A549 (cell line): ENCODE measurements around the gene ACOXL. TPM values are rescaled to one million over a fixed set of nuclear protein-coding genes. Genes with fewer than 3 reads are reported as not detected.

Experiments used
- ATAC-seq, 2 experiments: fragments of 200-7000 bp in 1 of 2; fragments of >200 bp in 1 of 2; cut with Nextera tagmentation in 1 of 2; cut with Tn5 transposase in 1 of 2; 3 replicates each; pipeline versions ENCODE4 v1.8.0 to v1.9.1; 2018 to 2020; ENCODE audit warnings: mild to moderate bottlenecking in 1 of 2, moderate library complexity in 1 of 2
- CTCF ChIA-PET: fragments of 300-600 bp; sonication (Branson Sonifier 250); formaldehyde crosslinking; extraction: SDS; loops from one replicate; lab custom pipeline; 2021; ENCODE audit warnings: antibody characterized with exemption, inconsistent platforms; lab: Yijun Ruan, JAX
- POLR2A ChIA-PET: fragments of 350-600 bp; formaldehyde crosslinking; extraction: SDS; loops from one replicate; lab custom pipeline; 2021; ENCODE audit warnings: antibody characterized with exemption, inconsistent platforms; lab: Yijun Ruan, JAX
- DNase-seq, 2 experiments: peaks; one replicate each; pipeline versions ENCODE4 v3.0.0 to v3.0.0-alpha.2; 2011 to 2016; ENCODE audit warnings: low read depth in 1 of 2, low spot score in 1 of 2
- FAIRE-seq: peaks from 2 replicates; lab custom pipeline; 2011; peaks lifted over from hg19 to GRCh38; lab: Jason Lieb, UNC
- H3K27ac ChIP-seq, 2 experiments: fragments of >200 bp; sonication (Bioruptor Twin); formaldehyde crosslinking; 3 replicates each; pipeline ENCODE4 v1.5.1; 2016 to 2017
- H3K4me1 ChIP-seq: fragments of >200 bp; sonication (Bioruptor Twin); formaldehyde crosslinking; 3 replicates; pipeline ENCODE4 v1.6.1; 2016
- H3K4me2 ChIP-seq: fragments of >200 bp; sonication (Bioruptor Twin); formaldehyde crosslinking; 3 replicates; pipeline ENCODE4 v1.6.1; 2016
- H3K4me3 ChIP-seq: fragments of >200 bp; sonication (Bioruptor Twin); formaldehyde crosslinking; 3 replicates; pipeline ENCODE4 v1.5.1; 2016
- H3K9me3 ChIP-seq: fragments of >200 bp; sonication (Bioruptor Twin); formaldehyde crosslinking; 3 replicates; pipeline ENCODE4 v1.6.1; 2016
- ATOH8 ChIP-seq: fragments of 250-450 bp; sonication (Bioruptor Pico); IDR thresholded peaks from 2 replicates; pipeline ENCODE4 v1.5.0; 2020; ENCODE audit warnings: low read depth, mild to moderate bottlenecking, moderate library complexity
- BCL3 ChIP-seq: fragments of >200 bp; sonication (Bioruptor Twin); formaldehyde crosslinking; IDR thresholded peaks from 3 replicates; pipeline ENCODE4 v1.6.1; 2016
- CTCF ChIP-seq: fragments of >200 bp; sonication (Bioruptor Twin); formaldehyde crosslinking; IDR thresholded peaks from 3 replicates; pipeline ENCODE4 v1.5.1; 2016
- EHF ChIP-seq: fragments of 250-450 bp; sonication (Bioruptor Pico); IDR thresholded peaks from 2 replicates; pipeline ENCODE4 v1.5.0; 2020; ENCODE audit warnings: mild to moderate bottlenecking
- FOSB ChIP-seq: fragments of 250-450 bp; sonication (Bioruptor Pico); IDR thresholded peaks from 2 replicates; pipeline ENCODE4 v1.5.0; 2020; ENCODE audit warnings: mild to moderate bottlenecking, moderate library complexity
- HOXA7 ChIP-seq: fragments of 250-450 bp; sonication (Bioruptor Pico); IDR thresholded peaks from 2 replicates; pipeline ENCODE4 v1.5.0; 2020; ENCODE audit warnings: mild to moderate bottlenecking, moderate library complexity
- JUN ChIP-seq, 2 experiments: fragments of >200 bp; sonication (Bioruptor Twin); formaldehyde crosslinking; IDR thresholded peaks; 2 replicates in 1 of 2; 3 replicates in 1 of 2; pipeline ENCODE4 v1.6.1; 2016 to 2017
- JUNB ChIP-seq: fragments of >200 bp; sonication (Bioruptor Twin); formaldehyde crosslinking; IDR thresholded peaks from 2 replicates; pipeline ENCODE4 v1.6.1; 2016
- KDM1A ChIP-seq: fragments of 200-600 bp; sonication (generic); IDR thresholded peaks from 2 replicates; pipeline ENCODE4 v1.6.1; 2016; ENCODE audit warnings: low read depth, mild to moderate bottlenecking
- KDM5A ChIP-seq: fragments of 200-600 bp; sonication (generic); IDR thresholded peaks from 2 replicates; pipeline ENCODE4 v1.6.1; 2016; ENCODE audit warnings: antibody characterized with exemption, mild to moderate bottlenecking
- MAX ChIP-seq: IDR thresholded peaks from 2 replicates; pipeline ENCODE4 v1.6.1; 2012
- MAZ ChIP-seq: fragments of 150-350 bp; IDR thresholded peaks from 2 replicates; pipeline ENCODE4 v1.6.1; 2014; ENCODE audit warnings: antibody characterized with exemption, low read depth, low read length, borderline replicate concordance
- NR3C1 ChIP-seq: fragments of >200 bp; sonication (Bioruptor Twin); formaldehyde crosslinking; IDR thresholded peaks from 3 replicates; pipeline ENCODE4 v1.6.1; 2017
- POLR2AphosphoS2 ChIP-seq: conservative IDR thresholded peaks from 2 replicates; pipeline ENCODE4 v1.6.1; 2012; ENCODE audit warnings: low read length, improper control_type of control experiment, inconsistent platforms
- RAD21 ChIP-seq, 2 experiments: fragments of >200 bp in 1 of 2; sonication (Bioruptor Twin) in 1 of 2; formaldehyde crosslinking in 1 of 2; IDR thresholded peaks in 1 of 2; conservative IDR thresholded peaks in 1 of 2; 2 replicates in 1 of 2; 3 replicates in 1 of 2; pipeline ENCODE4 v1.6.1; 2012 to 2018; ENCODE audit warnings: inconsistent platforms in 1 of 2
- RARB ChIP-seq: fragments of 250-450 bp; sonication (Bioruptor Pico); IDR thresholded peaks from 2 replicates; pipeline ENCODE4 v1.8.0; 2021; ENCODE audit warnings: mild to moderate bottlenecking, moderate library complexity
- RNF2 ChIP-seq: fragments of 200-600 bp; sonication (generic); IDR thresholded peaks from 2 replicates; pipeline ENCODE4 v1.6.1; 2016; ENCODE audit warnings: low read depth, mild to moderate bottlenecking, antibody characterized with exemption, moderate library complexity, borderline replicate concordance
- SREBF2 ChIP-seq: fragments of 450-650 bp; IDR thresholded peaks from 2 replicates; pipeline ENCODE4 v1.6.1; 2014; ENCODE audit warnings: mild to moderate bottlenecking, moderate library complexity
- TFCP2L1 ChIP-seq: fragments of 250-450 bp; sonication (Bioruptor Pico); IDR thresholded peaks from 2 replicates; pipeline ENCODE4 v1.5.0; 2021; ENCODE audit warnings: mild to moderate bottlenecking
- TP53 ChIP-seq: fragments of 250-450 bp; sonication (Bioruptor Pico); IDR thresholded peaks from 2 replicates; pipeline ENCODE4 v1.5.0; 2021; ENCODE audit warnings: mild to moderate bottlenecking, moderate library complexity
- ZFP36 ChIP-seq: fragments of 450-650 bp; IDR thresholded peaks from 2 replicates; pipeline ENCODE4 v1.6.1; 2014; ENCODE audit warnings: borderline replicate concordance; ENCODE audit not compliant: partially characterized antibody
- ZNF302 ChIP-seq: fragments of 250-450 bp; sonication (Bioruptor Pico); IDR thresholded peaks from 2 replicates; pipeline ENCODE4 v1.9.0; 2021; ENCODE audit warnings: inconsistent platforms, mild to moderate bottlenecking, moderate library complexity
- WGBS: methylation state at CpG from one replicate; pipeline ENCODE4 v1.1.6; 2017; ENCODE audit errors: missing lambda C conversion rate; 5-methylcytosine and 5-hydroxymethylcytosine counted together
- polyA plus RNA-seq, 4 experiments: library from polyadenylated mRNA; depleted of rRNA in 3 of 4; stranded (reverse); fragments of >200 nt; fragmentation: RNase III in 1 of 4; extraction: RNeasy Plus Mini Kit Qiagen cat#74134 plus additional on column Dnase treatment in 1 of 4; gene quantifications; 2 replicates in 3 of 4; 3 replicates in 1 of 4; pipeline ENCODE4 v1.2.3, GENCODE V29; 2011 to 2017

The ACOXL gene
- polyA plus RNA-seq, 2 of the 4 experiments (the other 2 are of a cell fraction) = not detected

GRCh38 chr2:110858993-110859701 lies 126.8 kb downstream of the ACOXL start:
- no peak for FAIRE-seq
- WGBS = 42% methylated on average over 13 of the region's 13 CpGs
- H3K4me1 ChIP-seq = no peaks in the 10 kb centered on the region
- H3K27ac ChIP-seq = no peak overlapping the region
- peaks cover 11% of the 10 kb centered on the region; the same call in 2 of the 3 replicates for H3K9me3 ChIP-seq
- POLR2A ChIA-PET = no interaction called here
- H3K4me3 ChIP-seq = no peak overlapping the region
- no peak overlapping the region for H3K4me2 ChIP-seq
- TF ChIP-seq KDM1A = no peak
- TF ChIP-seq RNF2 = no peak
- TF ChIP-seq KDM5A = no peak
- TF ChIP-seq, all 56 proteins: peak for 0
- DNase-seq = no peak
- ATAC-seq = no peak
- CTCF ChIA-PET = interaction anchor here (0.7 to 1.6 kb wide), 2 partner anchors 17 to 47 kb away, joined by 3 read pairs; no protein-coding TSS in a partner anchor

GRCh38 chr2:110860630-110861029 lies 128.3 kb downstream of the ACOXL start:
- Histone ChIP-seq H3K27ac (no peak overlapping the region), H3K4me2 (no peak overlapping the region), H3K4me1 (no peaks in the 10 kb centered on the region), H3K9me3 (peaks cover 11% of the 10 kb centered on the region; the same call in 2 of the 3 replicates), H3K4me3 (no peak overlapping the region)
- CTCF ChIA-PET = interaction anchor here (2.4 kb wide), 1 partner anchor 8 kb away, joined by 9 read pairs; no protein-coding TSS in a partner anchor
- FAIRE-seq (no peak), DNase-seq (no peak), ATAC-seq (peak in 1 of 2 experiments; percentile 39; a peak in 1 of 6 replicates)
- whole genome bisulfite sequencing = 40% methylated on average over 8 of the region's 8 CpGs
- POLR2A ChIA-PET = no interaction called here
- TF ChIP-seq RAD21 (conservative IDR thresholded peaks at IDR 0.05 in 1 of 2, IDR thresholded peaks at IDR 0.05 in 1 of 2) = no peak
- TF ChIP-seq EHF = no peak
- TF ChIP-seq CTCF = no peak
- no peak for TF ChIP-seq JUN (IDR thresholded peaks at IDR 0.05)
- no peak for TF ChIP-seq BCL3
- no peak for TF ChIP-seq FOSB (CRISPR knock-in tag)
- no peak for TF ChIP-seq ATOH8 (CRISPR knock-in tag)
- no peak for TF ChIP-seq JUNB

- H3K4me2 ChIP-seq = no peak overlapping the region
- ChIA-PET CTCF (interaction anchor here (0.5 to 2.4 kb wide), 2 partner anchors 9 to 45 kb away, joined by 3 to 9 read pairs; no protein-coding TSS in a partner anchor), POLR2A (no interaction called here)
- FAIRE-seq (no peak), DNase-seq (no peak), ATAC-seq (no peak)
- H3K4me1 ChIP-seq = no peaks in the 10 kb centered on the region
- H3K9me3 ChIP-seq = peaks cover 1% of the 10 kb centered on the region; the same call in 1 of the 3 replicates
- H3K27ac ChIP-seq = no peak overlapping the region
- WGBS = 53% methylated on average over 17 of the region's 17 CpGs
- TF ChIP-seq NR3C1 = no peak
- TF ChIP-seq ZNF302 = no peak
- no peak for TF ChIP-seq JUNB
- no peak for TF ChIP-seq FOSB (CRISPR knock-in tag)
- no peak for TF ChIP-seq RNF2
- no peak for TF ChIP-seq SREBF2
- TF ChIP-seq ZFP36 = no peak
- TF ChIP-seq TFCP2L1 (CRISPR knock-in tag) = no peak
- TF ChIP-seq CTCF = no peak
- no peak for TF ChIP-seq POLR2AphosphoS2
- TF ChIP-seq TP53 (CRISPR knock-in tag) = no peak
- no peak for TF ChIP-seq RARB (CRISPR knock-in tag)
- TF ChIP-seq HOXA7 (CRISPR knock-in tag) = no peak
- no peak for TF ChIP-seq MAZ
- no peak for TF ChIP-seq MAX
- H3K4me3 ChIP-seq = no peak overlapping the region
Observed at GRCh38 chr2:110861616-110862260, 129.4 kb downstream of the ACOXL start.
